ENCODE results near the gene COL16A1.
A peak's percentile ranks its signal among the peaks of the same experiment; 100 is the strongest.

Gene COL16A1

GRCh38 chr1:31748365-31748764 lies 44.5 kb upstream of the COL16A1 start:
- DNase-seq (ENCODE audit: low spot score): no peak
- no peak for TF ChIP-seq CTCF (IDR thresholded peaks at IDR 0.05; ENCODE audit: extremely low read depth, missing control alignments)

- no peak for DNase-seq (ENCODE audit: low spot score)
- no peak for TF ChIP-seq CTCF (IDR thresholded peaks at IDR 0.05; ENCODE audit: extremely low read depth, missing control alignments)
Measured at GRCh38 chr1:31747304-31747703, 43.5 kb upstream of the COL16A1 start.

- TF ChIP-seq CTCF (IDR thresholded peaks at IDR 0.05; ENCODE audit: extremely low read depth, missing control alignments): no peak
- no peak for DNase-seq (ENCODE audit: low spot score)
Measured at GRCh38 chr1:31746687-31747086, 42.9 kb upstream of the COL16A1 start.

GRCh38 chr1:31745946-31746670 lies 42.3 kb upstream of the COL16A1 start:
- DNase-seq (ENCODE audit: low spot score): no peak
- no peak for TF ChIP-seq CTCF (IDR thresholded peaks at IDR 0.05; ENCODE audit: extremely low read depth, missing control alignments)

- DNase-seq (ENCODE audit: low spot score): peak; percentile 87
Measured at GRCh38 chr1:31745096-31745945, 41.5 kb upstream of the COL16A1 start.

GRCh38 chr1:31744165-31744888 lies 40.5 kb upstream of the COL16A1 start:
- peak; percentile 80 for DNase-seq (ENCODE audit: low spot score)
- TF ChIP-seq CTCF (IDR thresholded peaks at IDR 0.05; ENCODE audit: extremely low read depth, missing control alignments): no peak

More at GRCh38 chr1:31745096-31745945, 41.5 kb upstream of the COL16A1 start:
- TF ChIP-seq CTCF (IDR thresholded peaks at IDR 0.05; ENCODE audit: extremely low read depth, missing control alignments): peak; percentile 70

All from GM20000 (cell line).